SK-N-MC (cell line): ENCODE results near the gene NARF.

ENCODE experiments used
- DNase-seq: peaks from one replicate; pipeline ENCODE4 v3.0.0-alpha.2; 2011; ENCODE audit warnings: low read depth, low spot score
- H3K27ac ChIP-seq: fragments of 200-600 bp; sonication (generic); 2 replicates; pipeline ENCODE4 v1.5.1; 2016; ENCODE audit warnings: mixed run types
- H3K36me3 ChIP-seq: fragments of 200-600 bp; sonication (generic); 2 replicates; pipeline ENCODE4 v1.6.1; 2017; ENCODE audit warnings: antibody characterized with exemption, low read length, mixed read lengths; ENCODE audit not compliant: insufficient read depth
- H3K4me3 ChIP-seq: fragments of 200-600 bp; sonication (generic); 2 replicates; pipeline ENCODE4 v1.5.1; 2016
- H3K9ac ChIP-seq: fragments of 200-600 bp; sonication (generic); 2 replicates; pipeline ENCODE4 v1.8.0; 2017; ENCODE audit warnings: mixed run types, mixed read lengths; ENCODE audit not compliant: insufficient read length
- H3K9me3 ChIP-seq: fragments of 200-600 bp; sonication (generic); 2 replicates; pipeline ENCODE4 v1.6.1; 2017; ENCODE audit warnings: low read depth, mild to moderate bottlenecking, antibody characterized with exemption, low read length, moderate library complexity, mixed read lengths
- EZH2 ChIP-seq: fragments of 200-600 bp; sonication (generic); IDR thresholded peaks from one replicate; pipeline ENCODE4 v1.6.1; 2017; ENCODE audit warnings: antibody characterized with exemption
- FOXP2 ChIP-seq: optimal IDR thresholded peaks from 2 replicates; pipeline ENCODE3; 2011; ENCODE audit warnings: mild to moderate bottlenecking, moderate library complexity; ENCODE audit not compliant: insufficient read depth; ENCODE audit errors: extremely low read length, control extremely low read depth
- POLR2AphosphoS5 ChIP-seq: IDR thresholded peaks from 2 replicates; pipeline ENCODE4 v1.6.1; 2012; ENCODE audit warnings: mild to moderate bottlenecking, low read depth, low read length, borderline replicate concordance

The NARF gene

DNA sequence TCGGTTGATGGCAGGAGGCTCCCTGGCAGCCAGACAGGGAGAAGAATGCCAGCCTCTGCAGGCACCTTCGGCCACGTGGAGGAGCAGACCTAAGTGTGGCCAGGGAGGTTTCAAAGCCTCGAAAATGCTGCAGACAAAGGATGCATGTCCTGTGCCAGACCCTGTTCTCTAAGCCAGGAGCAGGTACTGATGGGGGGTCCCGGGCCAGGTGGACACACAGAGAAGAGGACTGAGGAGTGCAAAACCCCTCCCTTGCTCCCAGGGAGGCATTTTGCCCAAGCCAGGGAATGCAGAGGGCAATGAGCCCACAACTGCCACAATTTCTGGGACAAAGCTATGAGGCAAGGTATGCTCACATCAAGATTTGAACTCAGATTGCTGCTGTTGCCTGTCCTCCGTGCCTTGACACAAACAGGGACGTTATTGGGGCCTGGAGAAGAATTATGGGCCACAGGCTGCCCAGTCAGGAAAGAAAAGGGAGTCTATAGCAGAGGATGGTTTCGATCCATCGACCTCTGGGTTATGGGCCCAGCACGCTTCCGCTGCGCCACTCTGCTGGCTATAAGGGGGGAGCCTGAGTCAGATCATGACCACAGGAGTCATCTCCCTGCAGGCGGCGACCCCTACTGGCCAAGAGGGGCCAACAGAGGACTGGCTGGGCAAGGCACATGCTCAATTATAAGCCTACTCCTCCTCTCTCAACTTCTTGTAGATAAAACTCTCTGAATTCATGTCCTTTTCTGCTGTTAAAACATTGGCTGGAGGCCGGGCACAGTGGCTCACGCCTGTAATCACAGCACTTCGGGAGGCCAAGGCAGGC is 35.9 kb downstream of the NARF start:
- no peaks in the 10 kb centered on the region for H3K36me3 ChIP-seq
- no peak overlapping the region for H3K4me3 ChIP-seq
- H3K9ac ChIP-seq: no peak overlapping the region
- TF ChIP-seq EZH2: no peak
- DNase-seq: peak; percentile 35
- no peaks in the 10 kb centered on the region for H3K9me3 ChIP-seq
- H3K27ac ChIP-seq: no peak overlapping the region

DNA sequence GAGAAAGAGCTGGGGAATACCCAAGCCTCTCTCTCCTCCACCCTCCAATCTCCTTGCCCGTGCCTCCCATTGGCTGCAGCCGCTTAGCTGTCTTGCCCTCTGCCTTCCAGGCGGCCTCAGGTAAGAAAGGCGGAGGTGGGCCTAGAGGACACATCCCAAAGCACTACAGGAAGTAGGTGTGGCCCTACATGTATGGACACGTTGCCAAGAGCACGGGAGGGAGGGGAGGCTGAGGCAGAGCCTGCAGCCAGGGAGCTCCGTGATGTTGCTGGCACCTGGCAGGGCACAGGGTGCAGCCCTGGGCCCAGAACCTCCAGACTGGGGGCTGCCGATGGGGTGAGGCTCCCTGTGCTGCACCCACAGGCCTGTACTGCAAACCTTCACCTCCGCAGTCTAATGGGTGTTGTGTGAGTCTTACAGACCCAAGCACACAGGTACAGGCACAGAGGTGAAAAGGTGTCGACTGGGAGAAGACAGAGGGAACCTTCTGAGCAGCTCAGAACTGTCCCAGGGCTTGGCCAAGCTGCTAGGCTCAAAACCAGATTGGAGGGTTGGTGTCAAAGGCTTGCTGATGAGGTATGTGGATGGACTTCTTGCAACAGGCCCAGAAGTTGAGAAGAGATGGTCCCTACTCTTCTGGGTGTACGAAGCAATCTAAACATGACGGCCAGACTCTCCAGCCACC is 37.4 kb downstream of the NARF start:
- H3K9me3 ChIP-seq: no peaks in the 10 kb centered on the region
- TF ChIP-seq POLR2AphosphoS5 (no peak), FOXP2 (no peak), EZH2 (no peak)
- no peak overlapping the region; the same call in 1 of the 2 replicates for H3K4me3 ChIP-seq
- no peak for DNase-seq
- no peak overlapping the region for H3K9ac ChIP-seq
- H3K27ac ChIP-seq: no peak overlapping the region
- no peaks in the 10 kb centered on the region for H3K36me3 ChIP-seq

DNA sequence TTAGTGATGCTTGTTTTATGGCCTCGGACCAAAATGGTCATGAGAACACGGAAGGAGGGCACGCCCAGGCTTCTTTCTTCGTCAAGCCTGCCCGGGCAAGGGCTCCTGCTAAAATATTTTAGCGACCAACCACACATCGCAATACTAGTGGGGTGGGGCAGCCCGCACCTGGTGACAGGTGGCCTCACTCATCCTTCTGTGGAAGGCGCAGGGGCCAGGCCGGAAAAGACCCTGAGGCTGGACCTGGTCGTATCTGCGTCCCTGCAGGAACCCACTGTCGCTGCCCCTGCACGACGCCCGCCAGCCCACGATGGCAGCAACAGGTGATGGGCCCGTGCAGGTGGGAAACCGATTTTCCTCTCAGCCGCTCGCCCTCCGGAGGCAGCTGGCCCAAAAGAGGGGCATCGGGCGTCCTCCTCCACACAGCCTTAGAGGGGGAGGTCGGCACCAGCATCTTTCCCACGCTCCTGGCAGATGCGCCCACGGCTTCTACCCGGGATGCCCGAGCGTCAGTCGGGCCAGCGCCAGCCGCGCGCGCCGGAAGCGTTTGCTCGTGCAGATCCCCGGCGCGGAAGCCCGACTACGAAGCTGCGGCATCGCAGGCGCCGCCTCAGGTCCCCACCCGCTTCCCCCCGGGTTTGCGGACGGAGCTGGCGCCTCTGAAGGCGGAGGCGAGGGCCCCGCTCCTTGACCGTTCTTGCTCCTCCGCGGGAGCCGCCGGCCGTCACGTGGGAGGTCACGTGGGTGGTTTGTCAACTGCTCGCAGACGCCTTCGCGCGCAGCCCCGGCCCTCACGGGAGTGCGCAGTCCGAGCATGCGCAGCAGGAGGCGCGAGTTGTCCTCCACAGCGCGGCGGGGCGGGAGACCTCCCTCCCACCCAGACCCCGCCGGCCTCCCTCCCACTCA is 38.2 kb downstream of the NARF start:
- peak; percentile 89 for TF ChIP-seq POLR2AphosphoS5
- no peak for TF ChIP-seq FOXP2
- Histone ChIP-seq H3K4me3 (peak overlapping the region; percentile 94), H3K9me3 (no peaks in the 10 kb centered on the region), H3K9ac (peak overlapping the region; percentile 88), H3K36me3 (no peaks in the 10 kb centered on the region), H3K27ac (0 out of 2 replicates have a peak overlapping the region, but pooled peaks have one; percentile 54)
- DNase-seq: no peak

DNA sequence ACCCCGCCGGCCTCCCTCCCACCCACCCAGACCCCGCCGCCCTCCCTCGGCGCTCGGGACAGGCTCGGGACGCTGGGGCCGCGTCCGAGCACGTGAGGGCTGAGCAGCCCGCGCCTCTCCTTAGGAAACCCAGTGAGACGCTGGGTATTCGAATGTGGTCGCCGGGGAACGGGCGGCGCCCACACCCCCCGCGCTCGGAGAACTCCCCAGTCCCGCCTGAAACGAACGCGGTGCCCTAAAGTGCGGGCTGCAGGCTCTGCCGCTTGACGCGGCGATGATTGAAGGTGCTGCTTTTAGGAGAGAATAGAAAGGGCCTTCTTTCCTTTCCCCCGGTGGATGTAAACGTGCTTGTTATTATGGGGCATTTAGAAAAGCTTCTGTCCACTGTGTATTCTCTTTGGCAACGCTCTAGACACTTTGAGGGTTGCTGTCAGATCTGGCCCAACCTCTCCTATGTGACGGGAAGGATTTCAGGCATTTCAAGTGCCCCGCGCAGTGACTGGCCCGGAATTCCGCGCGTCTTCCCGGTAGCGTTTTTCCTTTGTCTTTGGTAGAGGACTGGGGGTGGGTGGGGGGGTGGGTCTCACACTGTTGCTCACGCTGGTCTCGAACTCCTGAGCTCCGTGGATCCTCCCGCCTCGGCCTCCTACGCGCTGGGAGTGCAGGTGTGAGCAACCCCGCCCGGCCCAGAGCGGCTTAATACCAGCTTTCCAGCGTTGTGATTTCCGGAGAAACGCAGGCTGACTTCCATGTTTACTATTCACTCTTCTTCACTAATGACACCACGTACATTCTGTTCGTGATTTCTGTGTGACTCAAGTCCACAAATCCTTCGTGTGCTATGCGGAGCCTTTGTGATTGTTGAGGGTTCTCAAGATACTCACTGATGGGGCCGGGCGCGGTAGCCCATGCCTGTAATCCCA is 39.2 kb downstream of the NARF start:
- Histone ChIP-seq H3K27ac (no peak overlapping the region), H3K36me3 (no peaks in the 10 kb centered on the region), H3K9ac (peak overlapping the region; percentile 63), H3K4me3 (peak overlapping the region; percentile 68), H3K9me3 (no peaks in the 10 kb centered on the region)
- no peak for DNase-seq
- TF ChIP-seq EZH2 (no peak), POLR2AphosphoS5 (no peak), FOXP2 (no peak)

DNA sequence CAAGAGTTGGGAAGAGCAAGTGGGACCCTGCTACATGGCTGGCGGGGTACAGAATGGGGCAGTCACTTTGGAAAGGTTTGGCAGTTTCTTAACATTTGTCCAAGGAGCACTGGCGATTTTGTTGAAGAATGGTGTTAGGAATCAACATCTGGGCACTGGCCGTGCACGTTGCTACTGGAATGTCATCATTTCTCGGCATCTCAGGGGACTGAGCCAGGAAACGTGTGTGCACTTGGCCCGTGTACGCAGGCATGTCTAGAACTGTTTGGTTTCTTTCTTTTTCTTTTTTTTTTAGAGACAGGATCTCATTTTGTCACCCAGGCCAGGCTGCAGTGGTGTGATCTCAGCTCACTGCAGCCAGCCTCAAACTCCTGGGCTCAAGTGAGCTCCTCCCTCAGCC is 43.7 kb downstream of the NARF start:
- DNase-seq: no peak
- no peak for TF ChIP-seq POLR2AphosphoS5
- no peak for TF ChIP-seq EZH2
- no peak for TF ChIP-seq FOXP2
- no peak overlapping the region for H3K9ac ChIP-seq
- H3K27ac ChIP-seq: no peak overlapping the region
- no peak overlapping the region for H3K4me3 ChIP-seq
- no peaks in the 10 kb centered on the region for H3K9me3 ChIP-seq
- H3K36me3 ChIP-seq: no peaks in the 10 kb centered on the region

DNA sequence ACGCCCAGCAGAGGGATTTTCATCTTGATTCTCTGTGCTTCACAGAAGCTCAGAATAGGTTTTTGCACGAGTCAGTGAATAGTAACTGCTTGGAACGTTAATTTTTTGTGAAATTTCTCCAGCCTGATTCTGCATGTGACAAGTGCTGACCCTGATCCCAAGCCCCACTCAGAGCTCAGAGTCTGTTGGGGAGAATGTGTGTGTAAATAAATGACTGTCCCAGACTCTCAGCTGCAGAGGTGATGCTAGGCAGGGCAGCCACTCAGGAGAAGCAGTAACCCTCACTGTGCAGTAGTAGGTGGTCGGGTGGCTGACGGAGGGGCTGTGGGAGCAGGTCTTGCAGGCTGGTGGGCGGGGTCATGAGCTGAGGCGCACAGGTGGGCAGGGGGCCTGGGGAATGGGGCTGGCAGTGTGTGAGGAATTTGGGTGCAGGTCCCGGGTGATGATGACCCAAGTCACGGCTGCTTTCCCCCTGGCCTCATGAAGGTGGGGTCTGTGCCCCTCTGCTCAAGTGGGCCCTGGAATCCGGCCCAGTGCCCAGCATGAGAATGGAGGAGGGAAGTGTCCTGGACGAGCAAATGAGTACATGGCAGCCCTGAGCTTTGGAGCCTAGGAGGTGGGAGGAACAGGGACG is 44.7 kb downstream of the NARF start:
- DNase-seq: no peak
- Histone ChIP-seq H3K9ac (no peak overlapping the region), H3K9me3 (no peaks in the 10 kb centered on the region), H3K27ac (no peak overlapping the region), H3K4me3 (no peak overlapping the region), H3K36me3 (no peaks in the 10 kb centered on the region)
- TF ChIP-seq EZH2 (no peak), POLR2AphosphoS5 (no peak), FOXP2 (no peak)

DNA sequence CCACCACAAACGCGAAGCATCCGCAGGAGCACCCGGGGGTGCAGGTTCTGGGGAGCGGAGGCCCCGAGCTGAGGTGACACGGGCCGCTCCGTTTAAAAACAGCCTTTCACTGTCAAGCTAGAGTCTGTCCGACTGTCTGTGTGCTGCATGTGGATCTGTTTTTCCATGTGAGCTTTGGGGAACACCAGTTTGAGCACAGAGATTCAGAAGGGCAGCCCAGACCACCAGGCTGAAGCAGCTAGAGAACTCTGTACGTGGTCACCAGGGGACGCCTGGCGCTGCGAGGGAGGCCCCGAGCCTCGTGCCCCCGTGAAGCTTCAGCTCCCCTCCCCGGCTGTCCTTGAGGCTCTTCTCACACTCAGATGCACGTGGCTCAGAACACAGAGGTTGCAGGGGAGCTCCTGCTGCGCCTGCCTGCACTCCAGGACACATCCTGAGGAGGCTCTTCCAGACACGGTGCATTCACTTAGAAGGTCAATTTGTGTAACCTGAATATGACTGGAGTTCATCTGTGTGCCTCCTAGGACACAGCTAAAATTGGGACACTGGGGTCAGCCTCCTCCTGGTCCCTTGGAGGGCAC is 45.3 kb downstream of the NARF start:
- H3K4me3 ChIP-seq: no peak overlapping the region
- H3K9me3 ChIP-seq: no peaks in the 10 kb centered on the region
- H3K27ac ChIP-seq: no peak overlapping the region
- no peak overlapping the region for H3K9ac ChIP-seq
- no peak for DNase-seq
- no peaks in the 10 kb centered on the region for H3K36me3 ChIP-seq
- no peak for TF ChIP-seq EZH2
- no peak for TF ChIP-seq FOXP2
- no peak for TF ChIP-seq POLR2AphosphoS5
